ENCODE results near the gene VWA3A.

- TF ChIP-seq EZH2 (IDR thresholded peaks at IDR 0.05; ENCODE audit: borderline replicate concordance, low read depth, low read length, severe bottlenecking) (no peak), POLR2AphosphoS5 (IDR thresholded peaks at IDR 0.05; ENCODE audit: insufficient read depth, low read depth, low read length) (no peak), MYC (IDR thresholded peaks at IDR 0.05; ENCODE audit: low read depth, low read length) (no peak), POLR2A (IDR thresholded peaks at IDR 0.05; ENCODE audit: low read depth, low read length) (no peak), MAX (IDR thresholded peaks at IDR 0.05; ENCODE audit: insufficient read depth, insufficient read length) (no peak)
- TF ChIP-seq, protein P1, sequence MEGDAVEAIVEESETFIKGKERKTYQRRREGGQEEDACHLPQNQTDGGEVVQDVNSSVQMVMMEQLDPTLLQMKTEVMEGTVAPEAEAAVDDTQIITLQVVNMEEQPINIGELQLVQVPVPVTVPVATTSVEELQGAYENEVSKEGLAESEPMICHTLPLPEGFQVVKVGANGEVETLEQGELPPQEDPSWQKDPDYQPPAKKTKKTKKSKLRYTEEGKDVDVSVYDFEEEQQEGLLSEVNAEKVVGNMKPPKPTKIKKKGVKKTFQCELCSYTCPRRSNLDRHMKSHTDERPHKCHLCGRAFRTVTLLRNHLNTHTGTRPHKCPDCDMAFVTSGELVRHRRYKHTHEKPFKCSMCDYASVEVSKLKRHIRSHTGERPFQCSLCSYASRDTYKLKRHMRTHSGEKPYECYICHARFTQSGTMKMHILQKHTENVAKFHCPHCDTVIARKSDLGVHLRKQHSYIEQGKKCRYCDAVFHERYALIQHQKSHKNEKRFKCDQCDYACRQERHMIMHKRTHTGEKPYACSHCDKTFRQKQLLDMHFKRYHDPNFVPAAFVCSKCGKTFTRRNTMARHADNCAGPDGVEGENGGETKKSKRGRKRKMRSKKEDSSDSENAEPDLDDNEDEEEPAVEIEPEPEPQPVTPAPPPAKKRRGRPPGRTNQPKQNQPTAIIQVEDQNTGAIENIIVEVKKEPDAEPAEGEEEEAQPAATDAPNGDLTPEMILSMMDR (IDR thresholded peaks at IDR 0.05; ENCODE audit: extremely low read depth in 1 of 2, insufficient read depth in 1 of 2, low read depth in 1 of 2, low read length in 2 of 2): no peak
These were observed 19.0 kb upstream of the VWA3A start for GRCh38 chr16:22073350-22073749.

Measured in endothelial cell of umbilical vein (primary cell).